ENCODE data around the gene TUBAL3.
"Not testable (repeated sequence)": the region's sequence is repeated elsewhere in the genome, so short reads cannot be mapped to it uniquely, and the experiment has no call there.

TUBAL3 gene

DNA sequence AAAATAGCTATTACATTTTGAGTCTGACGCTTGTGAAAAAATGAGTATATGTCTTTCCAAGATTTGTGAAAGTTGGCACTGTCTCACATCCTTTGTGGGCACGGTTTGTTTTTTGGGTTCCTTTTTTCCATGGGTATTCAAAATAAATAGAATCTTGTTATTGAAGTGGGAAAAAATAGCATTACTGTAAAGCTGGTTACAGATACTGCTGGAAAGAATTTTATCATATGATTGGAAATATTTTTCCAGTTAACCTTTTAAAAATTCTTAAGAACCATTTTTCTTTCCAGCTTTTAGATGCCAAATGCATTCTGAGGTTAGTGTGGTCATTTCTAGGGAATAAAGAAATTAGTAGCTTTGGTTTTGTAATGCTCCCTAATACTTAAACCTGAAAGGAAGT, 19.1 kb upstream of the TUBAL3 start:
- DNase-seq (ENCODE audit: low read depth in 2 of 2) = no peak

DNA sequence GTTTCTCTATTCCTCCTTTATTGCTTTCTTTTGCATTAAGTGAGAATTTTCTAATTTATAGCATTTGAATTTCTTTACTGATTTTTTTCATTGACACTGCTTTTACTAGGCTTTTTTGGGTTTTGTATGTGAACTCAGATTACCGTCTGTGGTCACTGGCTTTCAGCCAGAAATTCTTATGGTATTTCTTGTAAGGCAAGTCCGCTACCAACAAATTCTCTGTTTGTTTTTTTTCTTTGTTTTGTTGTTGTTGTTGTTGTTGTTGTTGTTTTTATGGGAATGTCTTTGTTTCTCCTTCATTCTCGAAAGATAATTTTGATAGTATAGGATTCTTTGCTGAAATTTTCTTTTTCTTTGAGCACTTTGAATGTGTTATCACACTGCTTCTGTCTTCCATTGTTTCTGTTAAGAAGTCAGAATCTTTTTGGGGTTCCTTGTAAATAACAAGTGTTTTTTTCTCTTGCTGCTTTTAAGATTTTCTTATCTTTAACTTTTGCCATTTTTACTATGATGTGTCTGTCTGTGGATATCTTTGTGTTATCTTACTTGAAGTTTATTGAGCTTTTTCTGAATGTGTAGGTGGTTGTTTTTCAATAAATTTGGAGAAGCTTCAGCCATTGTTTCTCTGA, 15.0 kb upstream of the TUBAL3 start:
- DNase-seq (ENCODE audit: low read depth in 2 of 2) = no peak

DNA sequence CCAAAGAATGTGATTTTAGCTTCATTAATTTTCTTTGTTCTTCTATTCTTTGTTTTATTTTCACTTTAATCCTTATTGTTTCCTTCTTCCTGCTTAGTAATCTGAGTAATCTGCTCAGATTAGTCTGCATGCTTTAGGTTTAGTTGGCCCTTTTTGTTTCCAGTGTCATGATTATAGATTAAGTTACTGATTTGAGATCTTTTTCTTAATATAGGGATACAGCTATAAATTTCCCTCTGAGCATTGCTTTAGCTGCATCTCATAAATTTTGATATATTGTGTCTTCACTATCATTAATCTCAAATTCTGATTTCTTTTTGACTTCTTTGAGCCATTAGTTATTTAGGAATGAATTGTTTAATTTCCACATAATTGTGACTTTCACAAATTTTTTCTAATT, 14.0 kb upstream of the TUBAL3 start:
- no peak for DNase-seq (ENCODE audit: low read depth in 2 of 2)

DNA sequence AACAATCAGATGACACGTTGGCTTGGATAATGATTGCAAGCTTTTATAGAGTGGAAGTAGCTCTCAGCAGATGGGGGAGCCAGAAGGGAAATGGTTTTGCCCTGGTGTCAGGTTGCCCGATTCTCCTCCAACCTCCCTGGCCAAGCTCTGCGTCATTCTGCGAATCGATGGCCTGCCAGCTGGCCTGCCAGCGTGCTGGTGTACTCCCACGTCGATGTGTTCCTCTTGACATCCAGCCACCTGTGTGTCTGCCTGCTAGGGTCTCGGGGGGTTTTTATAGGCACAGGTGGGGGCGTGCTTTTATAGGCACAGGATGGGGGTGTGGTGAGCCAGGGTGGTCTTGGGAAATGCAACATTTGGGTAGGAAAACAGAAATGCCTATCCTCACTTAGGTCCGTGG, 12.4 kb upstream of the TUBAL3 start:
- DNase-seq (ENCODE audit: low read depth in 2 of 2) = no peak

DNA sequence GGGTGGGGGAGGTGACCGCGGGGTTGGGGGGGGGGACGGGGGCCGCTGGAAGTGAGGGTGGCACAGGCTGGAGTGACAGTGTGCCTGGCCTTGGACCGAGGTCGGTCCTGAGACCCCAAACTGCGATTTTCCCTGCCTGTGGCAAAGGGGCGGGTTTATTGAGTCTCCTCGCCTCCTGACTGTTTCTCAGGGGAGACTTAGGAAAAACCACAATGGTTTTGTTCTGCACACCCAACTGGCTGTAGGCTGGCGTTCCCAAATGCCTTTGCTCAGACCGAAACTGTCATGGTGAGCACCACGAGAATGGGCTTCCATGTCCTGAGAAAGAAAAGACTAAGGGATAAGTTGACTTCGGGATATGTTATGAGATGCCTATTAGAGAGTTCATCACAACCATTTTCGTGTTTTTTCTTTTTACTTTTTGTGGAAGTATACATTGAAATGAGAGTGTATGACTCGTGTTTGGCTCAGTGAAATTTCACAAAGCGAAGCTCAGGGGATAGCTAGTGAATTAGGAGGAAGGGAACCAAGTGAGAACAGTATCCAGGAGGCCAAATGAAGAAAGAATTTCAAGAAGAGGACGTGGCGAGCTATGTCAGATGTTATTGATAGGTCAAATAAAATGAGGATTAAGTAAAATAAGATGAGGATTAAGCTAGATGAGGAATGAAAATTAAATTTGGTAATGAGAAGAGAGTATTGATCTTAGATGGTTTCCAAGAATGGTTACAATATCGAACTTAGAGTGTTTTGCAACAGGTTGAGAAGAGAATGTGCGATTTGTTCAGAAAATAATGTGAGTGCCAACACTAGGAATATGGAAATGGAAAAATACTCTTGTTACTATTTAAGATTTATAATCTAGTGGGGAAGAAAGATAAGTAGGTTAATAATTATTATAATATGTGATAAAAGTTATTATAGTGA, 8.6 kb upstream of the TUBAL3 start:
- no peak for DNase-seq (ENCODE audit: low read depth in 2 of 2)

DNA sequence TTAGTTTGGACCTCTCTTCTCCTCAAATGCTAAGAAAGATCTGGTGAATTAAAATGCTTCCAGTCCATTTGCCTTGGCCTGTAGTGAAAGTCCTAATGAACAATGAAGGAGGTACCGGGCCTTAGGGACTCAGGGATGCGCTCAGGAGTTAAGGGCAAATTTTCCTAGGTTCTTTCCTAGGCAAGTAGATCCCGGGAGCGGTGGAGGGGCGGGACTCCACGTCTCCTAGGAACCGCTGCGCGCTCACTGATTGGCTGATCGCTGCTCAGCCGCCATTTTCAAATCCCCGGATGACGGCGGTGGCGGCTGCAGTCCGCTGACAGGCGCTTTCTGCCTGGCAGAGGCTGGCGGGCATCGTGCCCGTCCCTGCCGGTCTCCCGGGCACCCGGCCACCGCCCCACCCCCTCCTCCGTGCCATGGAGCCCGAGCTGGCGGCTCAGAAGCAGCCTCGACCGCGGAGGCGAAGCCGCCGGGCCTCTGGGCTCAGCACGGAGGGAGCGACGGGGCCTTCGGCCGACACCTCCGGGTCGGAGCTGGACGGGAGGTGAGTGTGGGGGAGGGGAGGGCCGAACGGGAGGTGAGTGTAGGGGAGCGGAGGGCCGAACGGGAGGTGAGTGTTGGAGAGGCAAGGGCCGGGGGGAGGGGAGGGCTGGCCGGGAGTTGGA, 7.8 kb upstream of the TUBAL3 start, which contains the start of gene NET1:
TSS of gene NET1 (plus strand) at position 281 of the 665 bp plus-strand sequence. CDS start at position 417, 136 bp downstream.
- DNase-seq (ENCODE audit: low read depth in 2 of 2) = peak; percentile 60 to 64

DNA sequence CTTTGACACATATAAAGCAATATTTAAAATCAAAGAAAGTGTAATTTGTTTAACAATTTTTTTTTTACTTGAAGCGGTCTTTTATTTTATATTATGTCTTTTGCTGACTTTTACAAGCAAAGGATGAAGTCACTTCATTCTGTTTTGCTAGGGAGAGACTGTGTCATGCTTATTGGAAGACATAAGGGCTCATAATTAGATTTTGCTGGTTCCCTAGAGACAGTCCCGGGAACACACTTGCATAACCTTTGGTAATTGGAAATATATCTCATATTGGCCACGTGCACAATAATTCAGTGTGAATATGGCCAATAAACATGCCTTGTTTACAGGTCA, 7.3 kb upstream of the TUBAL3 start:
- no peak for DNase-seq (ENCODE audit: low read depth in 2 of 2)

DNA sequence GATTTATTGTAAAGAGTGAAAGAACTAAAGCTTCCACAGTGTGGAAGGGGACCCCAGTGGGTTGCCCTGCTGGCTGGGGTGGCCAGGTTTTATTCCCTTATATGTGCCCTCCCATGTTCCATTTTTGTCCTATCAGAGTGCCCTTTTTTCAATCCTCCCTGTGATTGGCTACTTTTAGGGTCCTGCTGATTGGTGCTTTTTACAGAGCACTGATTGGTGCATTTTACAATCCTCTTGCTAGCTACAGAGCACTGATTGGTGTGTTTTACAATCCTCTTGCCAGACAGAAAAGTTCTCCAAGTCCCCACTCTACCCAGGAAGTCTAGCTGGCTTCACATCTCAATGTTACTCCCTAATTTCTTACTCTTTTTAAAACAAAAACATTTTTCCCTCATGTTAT, 6.2 kb upstream of the TUBAL3 start:
- not testable (repeated sequence) for DNase-seq (ENCODE audit: low read depth in 2 of 2)

DNA sequence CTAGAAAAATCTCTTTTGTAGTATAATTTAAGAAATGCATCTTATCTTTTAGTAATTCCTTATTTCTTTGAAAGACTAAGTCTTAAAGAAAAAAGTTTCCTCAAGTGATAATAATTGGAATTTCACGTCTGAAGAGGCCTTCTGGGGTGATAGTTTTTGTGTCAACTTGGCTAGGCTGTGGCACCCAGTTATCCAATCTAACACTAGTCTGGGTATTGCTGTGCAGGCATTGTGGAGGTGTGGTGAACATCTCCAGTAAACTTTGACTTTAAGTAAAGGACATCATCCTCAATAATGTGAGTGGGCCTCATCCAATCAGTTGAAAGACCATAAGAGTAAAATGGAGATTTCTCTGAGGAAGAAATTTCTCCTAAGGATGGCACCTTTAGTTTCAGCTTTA, 2.3 kb upstream of the TUBAL3 start:
- no peak for DNase-seq (ENCODE audit: low read depth in 2 of 2)

DNA sequence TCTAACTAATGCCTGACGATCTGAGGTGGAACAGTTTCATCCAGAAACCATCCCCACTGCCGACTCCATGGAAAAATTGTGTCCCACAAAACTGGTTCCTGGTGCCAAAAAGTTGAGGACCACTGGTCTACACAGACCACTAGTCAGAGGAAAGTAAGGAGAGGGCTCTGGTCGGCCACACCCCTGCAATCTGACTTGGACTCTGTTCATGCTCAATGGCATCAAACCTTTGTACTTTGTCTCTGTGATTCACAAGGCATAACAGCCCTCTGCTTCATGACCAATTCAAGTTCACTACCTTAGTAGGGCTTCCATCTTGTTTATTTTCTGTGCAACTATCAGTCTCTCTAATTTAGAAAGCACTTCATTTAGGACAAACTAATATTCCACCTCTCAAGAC, 1.8 kb downstream of the TUBAL3 start:
- no peak for DNase-seq (ENCODE audit: low read depth in 2 of 2)

DNA sequence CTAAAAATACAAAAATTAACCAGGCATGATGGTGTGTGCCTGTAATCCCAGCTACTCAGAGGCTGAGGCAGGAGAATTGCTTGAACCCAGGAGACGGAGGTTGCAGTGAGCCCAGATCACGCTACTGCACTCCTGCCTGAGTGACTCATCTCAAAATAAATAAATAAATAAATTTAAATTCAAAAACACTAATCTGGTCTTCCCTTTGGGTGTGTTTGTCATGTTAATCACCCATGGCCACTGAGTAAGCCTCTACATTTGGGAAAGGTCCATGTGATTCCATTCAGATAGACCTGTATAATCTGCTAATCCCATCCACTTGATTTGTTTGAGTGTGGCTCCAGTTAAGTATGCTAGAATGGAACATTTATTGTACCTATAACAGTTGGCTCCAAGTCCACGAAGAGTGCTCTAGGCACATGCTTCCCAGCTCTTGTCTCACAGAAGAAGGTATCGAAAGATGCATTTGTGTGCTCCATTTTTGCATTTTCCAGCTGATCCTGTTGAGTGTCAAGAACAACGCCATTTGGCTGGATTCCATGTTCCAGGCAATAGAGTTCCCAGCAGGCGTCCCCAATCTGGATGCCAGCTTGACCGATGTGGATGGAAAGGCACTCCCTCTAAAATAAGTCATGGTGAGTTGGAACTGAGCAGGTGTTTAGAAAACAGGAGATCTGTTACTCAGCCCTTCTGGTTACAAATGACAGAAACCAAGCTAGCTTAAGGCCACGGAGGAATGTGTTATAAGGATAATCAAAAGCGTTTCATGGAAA, 4.0 kb downstream of the TUBAL3 start:
- DNase-seq (ENCODE audit: low read depth in 2 of 2) = no peak

DNA sequence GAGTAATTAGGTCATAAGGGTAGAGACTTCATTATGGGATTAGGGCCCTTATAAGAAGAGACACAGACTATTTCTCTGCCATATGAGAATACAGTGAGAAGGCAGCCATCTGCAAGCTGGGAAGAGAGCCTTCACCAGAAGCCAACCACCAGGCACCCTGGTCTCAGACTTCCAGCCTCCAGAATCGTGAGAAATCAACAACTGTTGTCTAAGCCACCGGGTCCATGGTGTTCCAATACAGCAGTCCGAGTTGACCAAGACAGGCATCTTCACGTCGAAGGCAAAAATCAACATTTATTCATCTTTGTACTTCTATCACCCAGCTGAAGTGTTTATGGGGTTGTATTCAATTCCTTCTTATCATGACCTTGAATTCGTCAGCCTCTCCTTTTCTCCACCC, 5.3 kb downstream of the TUBAL3 start:
- no peak for DNase-seq (ENCODE audit: low read depth in 2 of 2)

DNA sequence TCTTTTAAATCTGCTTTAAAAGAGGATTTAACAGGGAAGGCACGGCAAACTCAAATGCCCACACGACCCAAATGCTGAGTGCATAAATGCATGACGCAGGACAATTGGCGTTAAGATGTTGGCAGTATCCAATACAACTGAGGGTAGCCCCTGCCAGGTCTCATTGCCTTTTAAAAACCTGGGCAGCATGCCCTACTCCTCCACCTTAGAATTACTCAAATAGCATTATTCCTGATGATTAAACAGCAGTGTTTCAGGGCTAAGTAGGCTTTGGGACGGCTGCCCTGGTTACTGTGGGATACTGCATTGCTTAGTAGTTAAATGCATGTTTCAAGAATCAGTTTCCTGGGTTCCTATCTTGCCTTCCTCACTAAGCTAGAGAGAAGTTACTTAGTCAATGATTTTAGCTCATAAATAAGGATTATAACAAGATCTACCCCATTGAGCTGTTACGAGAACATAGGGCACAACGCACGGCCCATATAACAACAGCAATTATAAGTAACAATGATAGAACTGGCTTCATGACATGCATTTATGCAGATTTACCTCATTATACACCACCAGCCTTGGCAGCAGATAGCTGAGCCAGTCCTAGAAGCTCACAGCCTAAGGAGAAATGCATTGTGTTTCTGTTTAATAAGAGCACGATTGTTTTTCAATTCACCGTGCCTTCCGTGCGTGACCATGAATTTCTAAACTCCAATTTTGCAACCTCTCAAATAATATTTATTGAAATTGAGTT, 7.9 kb downstream of the TUBAL3 start:
- no peak for DNase-seq (ENCODE audit: low read depth in 2 of 2)

DNA sequence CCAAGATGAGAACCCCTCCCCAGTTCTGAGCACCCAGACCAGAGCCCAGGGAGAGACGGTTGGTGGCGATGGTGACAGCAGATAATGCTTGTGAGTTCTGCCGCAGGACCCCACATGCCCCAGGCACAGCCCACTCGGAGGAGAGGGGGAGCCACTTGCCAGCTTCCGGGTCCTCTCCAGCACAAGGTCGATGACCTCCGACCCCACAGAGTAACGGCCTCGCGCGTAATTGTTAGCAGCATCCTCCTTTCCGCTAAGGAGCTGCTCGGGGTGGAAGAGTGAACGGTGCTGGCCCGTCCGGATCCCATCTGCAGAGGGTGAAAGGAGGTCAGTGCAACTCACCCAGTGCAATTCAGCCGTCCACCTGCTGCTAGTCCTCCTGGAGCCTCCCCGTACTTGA, 9.5 kb downstream of the TUBAL3 start:
- no peak for DNase-seq (ENCODE audit: low read depth in 2 of 2)

DNA sequence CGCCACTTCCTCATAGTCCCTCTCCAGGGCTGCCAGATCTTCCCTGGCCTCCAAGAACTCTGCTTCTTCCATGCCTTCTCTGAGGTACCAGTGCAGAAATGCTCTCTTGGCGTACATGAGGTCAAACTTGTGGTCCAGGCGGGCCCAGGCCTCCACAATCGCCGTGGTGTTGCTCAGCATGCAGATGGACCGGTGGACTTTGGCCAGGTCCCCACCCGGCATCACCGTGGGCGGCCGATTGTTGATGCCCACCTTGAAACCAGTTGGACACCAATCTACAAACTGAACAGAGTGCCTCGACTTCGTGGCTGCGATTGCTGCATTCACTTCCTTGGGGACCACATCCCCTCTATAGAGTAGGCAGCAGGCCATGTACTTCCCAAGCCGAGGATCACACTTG, 11.1 kb downstream of the TUBAL3 start:
- DNase-seq (ENCODE audit: low read depth in 2 of 2) = no peak

DNA sequence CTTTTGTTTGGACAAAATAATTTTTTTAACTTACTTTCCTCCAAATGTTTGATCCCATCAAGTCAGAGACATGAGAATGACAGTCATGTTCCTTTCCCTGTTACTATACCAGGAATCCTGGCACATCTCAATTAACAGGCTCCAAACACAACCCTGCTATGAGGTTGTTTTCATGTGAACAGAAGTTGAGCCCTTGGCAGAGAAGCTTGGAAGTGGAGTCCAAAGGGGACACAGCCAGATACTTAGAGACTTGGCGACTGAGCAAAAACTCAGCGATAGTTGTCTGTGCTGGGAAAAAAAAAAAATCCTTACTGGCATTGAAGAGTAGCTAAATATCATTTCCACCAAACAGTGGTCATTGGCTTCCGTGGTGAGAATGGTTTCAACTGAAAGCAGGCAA, 12.8 kb downstream of the TUBAL3 start:
- DNase-seq (ENCODE audit: low read depth in 2 of 2) = no peak

DNA sequence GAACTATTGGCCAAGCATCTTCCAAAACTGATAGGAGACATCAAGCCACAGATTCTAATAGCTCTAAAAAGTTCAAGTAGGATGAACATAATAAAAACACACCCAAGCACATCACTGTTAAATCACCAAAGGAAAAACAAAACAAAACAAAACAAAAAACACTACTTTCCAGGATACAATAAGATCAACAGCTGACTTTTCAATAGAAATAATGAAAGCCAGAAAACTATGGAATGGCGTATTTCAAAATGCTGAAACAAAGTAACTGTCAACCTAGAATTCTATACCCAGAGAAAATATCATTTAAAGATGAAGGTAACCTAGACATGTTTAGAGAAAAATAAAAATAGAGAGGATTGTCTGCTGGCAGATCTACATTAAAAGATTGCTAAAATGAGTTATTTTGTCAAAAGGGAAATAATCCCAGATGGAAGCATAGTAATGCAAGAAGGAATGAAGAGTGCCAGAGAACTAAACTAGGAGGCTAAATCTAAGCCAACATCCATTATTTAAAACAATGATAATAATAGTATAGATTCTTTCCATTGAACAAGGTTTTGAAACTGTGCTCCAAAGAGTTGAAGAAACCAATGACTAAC, 13.9 kb downstream of the TUBAL3 start:
- DNase-seq (ENCODE audit: low read depth in 2 of 2) = no peak

DNA sequence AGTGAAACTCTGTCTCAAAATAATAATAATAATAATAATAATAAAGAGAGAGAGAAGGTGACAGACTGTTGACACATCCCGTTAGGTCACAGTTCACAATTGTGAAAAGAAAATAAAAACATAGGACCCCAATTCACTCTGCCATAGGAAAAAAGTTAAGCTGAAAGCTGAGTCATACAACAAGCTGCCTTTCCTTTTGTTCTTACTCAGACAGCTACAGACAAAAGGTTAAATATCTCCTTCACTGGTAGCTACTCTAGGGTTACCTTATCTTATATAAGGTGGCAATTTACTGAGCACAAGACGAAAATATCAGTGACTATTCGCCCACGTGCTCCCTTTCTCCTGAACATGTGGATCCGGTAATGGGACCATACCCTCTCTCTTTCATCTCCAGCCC, 17.5 kb downstream of the TUBAL3 start:
- DNase-seq (ENCODE audit: low read depth in 2 of 2) = no peak

DNA sequence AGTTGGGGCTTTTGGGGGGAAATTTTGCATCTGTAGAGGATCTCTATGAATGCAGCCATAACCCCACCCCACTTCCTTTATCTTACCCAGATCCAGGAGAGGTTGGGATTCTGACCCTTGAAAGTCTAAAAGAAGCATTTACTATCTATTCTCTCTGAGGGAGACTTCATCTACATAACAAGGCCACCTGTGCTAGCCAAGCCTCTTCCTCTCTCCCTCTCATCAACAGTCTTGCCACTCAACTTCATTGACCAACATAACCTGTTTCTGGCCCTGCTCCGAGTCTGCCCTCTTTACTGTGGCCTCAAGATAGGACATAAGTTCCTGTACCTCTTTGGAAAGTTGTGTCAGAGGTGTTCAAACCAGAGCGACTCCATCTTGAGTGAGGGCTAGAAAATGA, 19.4 kb downstream of the TUBAL3 start:
- DNase-seq (ENCODE audit: low read depth in 2 of 2) = no peak

DNA sequence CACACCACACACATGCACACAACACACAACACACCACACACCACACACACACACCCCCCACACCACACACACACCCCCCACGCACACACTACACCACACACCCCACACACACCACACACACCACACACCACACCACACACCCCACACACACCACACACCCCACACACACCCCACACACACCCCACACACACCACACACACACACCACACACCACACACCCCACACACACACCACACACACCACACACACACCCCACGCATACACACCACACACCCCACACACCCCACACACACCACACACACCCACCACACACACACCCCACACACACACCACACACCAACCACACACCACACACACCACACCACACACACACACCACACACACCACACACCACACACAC, 23.4 kb downstream of the TUBAL3 start:
- DNase-seq (ENCODE audit: low read depth in 2 of 2) = no peak

DNA sequence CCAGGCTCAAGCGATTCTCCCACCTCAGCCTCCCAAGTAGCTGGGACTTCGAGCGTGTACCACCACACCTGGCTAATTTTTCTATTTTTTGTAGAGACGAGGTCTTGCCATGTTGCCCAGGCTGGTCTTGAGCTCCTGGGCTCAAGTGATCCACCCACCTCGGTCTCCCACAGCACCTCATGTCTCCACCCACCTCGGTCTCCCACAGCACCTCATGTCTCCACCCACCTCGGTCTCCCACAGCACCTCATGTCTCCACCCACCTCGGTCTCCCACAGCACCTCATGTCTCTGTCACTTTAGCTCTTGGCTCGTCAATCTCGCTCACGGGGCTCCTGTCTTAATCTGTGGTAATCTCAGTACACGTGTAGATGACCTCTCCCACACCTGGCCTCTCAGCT, 24.2 kb downstream of the TUBAL3 start:
- DNase-seq (ENCODE audit: low read depth in 2 of 2) = not testable (repeated sequence)

Measured in stimulated activated CD8-positive, alpha-beta memory T cell treated with anti-CD3 and anti-CD28 coated beads, Interleukin-15, amount 100 ng/mL, for 48 hours (primary cell).